ENCODE data around the gene MFAP4. TPM values are rescaled to one million over a fixed set of nuclear protein-coding genes. Genes with fewer than 3 reads are reported as not detected.

Gene MFAP4
- total RNA-seq, 1 experiment from 2014 or later: 4.0 TPM

DNA sequence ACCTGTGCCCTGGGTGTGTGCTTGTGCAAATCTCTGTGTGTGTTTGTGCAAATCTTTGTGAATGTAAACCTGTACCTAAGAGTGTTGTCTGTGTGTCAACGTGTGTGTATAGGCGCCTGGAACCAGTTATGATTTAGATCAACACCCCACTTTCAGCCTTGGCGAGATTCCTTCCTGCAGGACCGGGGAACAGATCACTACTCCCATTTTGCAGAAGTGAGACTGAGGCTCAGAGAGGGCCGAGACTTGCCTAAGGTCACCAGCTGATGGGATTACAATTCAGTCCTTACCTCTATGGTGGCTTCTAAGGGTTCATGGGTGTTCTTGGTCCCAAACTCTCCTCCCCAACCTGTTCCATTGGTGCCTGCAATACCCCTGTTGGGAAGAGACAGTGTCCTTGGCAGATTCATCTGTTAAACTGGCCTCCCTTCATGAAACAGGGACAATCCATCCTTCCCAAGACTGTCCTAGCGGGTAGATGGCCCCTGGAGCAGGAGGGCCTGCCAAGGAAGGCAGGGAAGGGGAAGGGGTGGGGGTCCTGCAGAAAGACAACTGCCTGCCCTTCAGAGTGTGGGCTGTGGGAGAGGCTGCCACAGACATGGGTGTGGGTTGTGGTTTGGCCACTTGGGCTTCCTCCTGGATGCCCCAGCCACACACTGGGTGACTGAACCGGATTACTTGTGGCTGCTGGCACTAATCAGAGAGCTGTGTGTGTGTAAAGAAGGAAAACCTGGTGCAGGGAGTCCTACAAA, 15.6 kb downstream of the MFAP4 start:
- H3K4me1 Mint-ChIP-seq: peaks cover 2% of the 10 kb centered on the region; the same call in 1 of the 2 replicates
- DNase-seq (ENCODE audit: low spot score) (no peak), ATAC-seq (no peak)
- no peaks in the 10 kb centered on the region for H3K36me3 Mint-ChIP-seq
- ChIA-PET CTCF (interaction anchor here (1.6 kb wide), 1 partner anchor 9 kb away, joined by 5 read pairs; the partner anchor contains the start of gene B9D1), POLR2A (no interaction called here)
- no peak overlapping the region for H3K4me3 Mint-ChIP-seq
- peak overlapping the region; percentile 16; the same call in 1 of the 2 replicates for H3K27ac Mint-ChIP-seq
- no peaks in the 10 kb centered on the region for H3K9me3 Mint-ChIP-seq
- no peaks in the 10 kb centered on the region for H3K27me3 Mint-ChIP-seq (ENCODE audit: low read depth)
- TF ChIP-seq FOXP1 (CRISPR knock-in tag; IDR thresholded peaks at IDR 0.05; ENCODE audit: borderline replicate concordance) (no peak), GRHL2 (CRISPR knock-in tag; IDR thresholded peaks at IDR 0.05; ENCODE audit: insufficient replicate concordance, severe bottlenecking) (no peak), ZNF219 (CRISPR knock-in tag; IDR thresholded peaks at IDR 0.05; ENCODE audit: borderline replicate concordance) (no peak), FOXJ3 (CRISPR knock-in tag; IDR thresholded peaks at IDR 0.05; ENCODE audit: borderline replicate concordance) (no peak), ZNF121 (CRISPR knock-in tag; IDR thresholded peaks at IDR 0.05) (no peak), CREB1 (CRISPR knock-in tag; IDR thresholded peaks at IDR 0.05) (no peak), ZNF532 (CRISPR knock-in tag; IDR thresholded peaks at IDR 0.05; ENCODE audit: borderline replicate concordance) (no peak), NR1H2 (CRISPR knock-in tag; IDR thresholded peaks at IDR 0.05) (no peak), NFATC4 (CRISPR knock-in tag; IDR thresholded peaks at IDR 0.05) (no peak), E2F1 (CRISPR knock-in tag; IDR thresholded peaks at IDR 0.05) (no peak), ZNF416 (CRISPR knock-in tag; IDR thresholded peaks at IDR 0.05) (no peak)
- TF ChIP-seq, protein P1, sequence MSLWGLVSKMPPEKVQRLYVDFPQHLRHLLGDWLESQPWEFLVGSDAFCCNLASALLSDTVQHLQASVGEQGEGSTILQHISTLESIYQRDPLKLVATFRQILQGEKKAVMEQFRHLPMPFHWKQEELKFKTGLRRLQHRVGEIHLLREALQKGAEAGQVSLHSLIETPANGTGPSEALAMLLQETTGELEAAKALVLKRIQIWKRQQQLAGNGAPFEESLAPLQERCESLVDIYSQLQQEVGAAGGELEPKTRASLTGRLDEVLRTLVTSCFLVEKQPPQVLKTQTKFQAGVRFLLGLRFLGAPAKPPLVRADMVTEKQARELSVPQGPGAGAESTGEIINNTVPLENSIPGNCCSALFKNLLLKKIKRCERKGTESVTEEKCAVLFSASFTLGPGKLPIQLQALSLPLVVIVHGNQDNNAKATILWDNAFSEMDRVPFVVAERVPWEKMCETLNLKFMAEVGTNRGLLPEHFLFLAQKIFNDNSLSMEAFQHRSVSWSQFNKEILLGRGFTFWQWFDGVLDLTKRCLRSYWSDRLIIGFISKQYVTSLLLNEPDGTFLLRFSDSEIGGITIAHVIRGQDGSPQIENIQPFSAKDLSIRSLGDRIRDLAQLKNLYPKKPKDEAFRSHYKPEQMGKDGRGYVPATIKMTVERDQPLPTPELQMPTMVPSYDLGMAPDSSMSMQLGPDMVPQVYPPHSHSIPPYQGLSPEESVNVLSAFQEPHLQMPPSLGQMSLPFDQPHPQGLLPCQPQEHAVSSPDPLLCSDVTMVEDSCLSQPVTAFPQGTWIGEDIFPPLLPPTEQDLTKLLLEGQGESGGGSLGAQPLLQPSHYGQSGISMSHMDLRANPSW (CRISPR knock-in tag; conservative IDR thresholded peaks at IDR 0.05; ENCODE audit: low read depth): no peak

- H3K27ac Mint-ChIP-seq: 0 out of 2 replicates have a peak overlapping the region, but pooled peaks have one; percentile 16
- DNase-seq (ENCODE audit: low spot score): no peak
- H3K4me1 Mint-ChIP-seq: no peaks in the 10 kb centered on the region; the same call in 1 of the 2 replicates
- no peak for ATAC-seq
- no peak for TF ChIP-seq OVOL2 (CRISPR knock-in tag; IDR thresholded peaks at IDR 0.05; ENCODE audit: borderline replicate concordance)
- no peak for TF ChIP-seq NR1H2 (CRISPR knock-in tag; IDR thresholded peaks at IDR 0.05)
- TF ChIP-seq, protein P2, sequence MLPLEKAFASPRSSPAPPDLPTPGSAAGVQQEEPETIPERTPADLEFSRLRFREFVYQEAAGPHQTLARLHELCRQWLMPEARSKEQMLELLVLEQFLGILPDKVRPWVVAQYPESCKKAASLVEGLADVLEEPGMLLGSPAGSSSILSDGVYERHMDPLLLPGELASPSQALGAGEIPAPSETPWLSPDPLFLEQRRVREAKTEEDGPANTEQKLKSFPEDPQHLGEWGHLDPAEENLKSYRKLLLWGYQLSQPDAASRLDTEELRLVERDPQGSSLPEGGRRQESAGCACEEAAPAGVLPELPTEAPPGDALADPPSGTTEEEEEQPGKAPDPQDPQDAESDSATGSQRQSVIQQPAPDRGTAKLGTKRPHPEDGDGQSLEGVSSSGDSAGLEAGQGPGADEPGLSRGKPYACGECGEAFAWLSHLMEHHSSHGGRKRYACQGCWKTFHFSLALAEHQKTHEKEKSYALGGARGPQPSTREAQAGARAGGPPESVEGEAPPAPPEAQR (CRISPR knock-in tag; IDR thresholded peaks at IDR 0.05): no peak
- no peak for TF ChIP-seq NFYB (CRISPR knock-in tag; conservative IDR thresholded peaks at IDR 0.05; ENCODE audit: low read depth)
- no peak for TF ChIP-seq ELF4 (CRISPR knock-in tag; IDR thresholded peaks at IDR 0.05; ENCODE audit: low read depth)
- no peak for TF ChIP-seq FOXP4 (CRISPR knock-in tag; IDR thresholded peaks at IDR 0.05)
- no peak for TF ChIP-seq GRHL2 (CRISPR knock-in tag; IDR thresholded peaks at IDR 0.05; ENCODE audit: insufficient replicate concordance, severe bottlenecking)
- no peak for TF ChIP-seq CTCF (IDR thresholded peaks at IDR 0.05)
- no peak overlapping the region for H3K4me3 Mint-ChIP-seq
- no peaks in the 10 kb centered on the region for H3K27me3 Mint-ChIP-seq (ENCODE audit: low read depth)
- CTCF ChIA-PET: no interaction called here
- H3K9me3 Mint-ChIP-seq: no peaks in the 10 kb centered on the region
- POLR2A ChIA-PET: no interaction called here
- no peaks in the 10 kb centered on the region for H3K36me3 Mint-ChIP-seq
Observed at GRCh38 chr17:19370493-19370960, 16.5 kb downstream of the MFAP4 start.
